ENCODE results near the gene MYD88.

GRCh38 chr3:38154033-38154494 is 15.6 kb downstream of the MYD88 start:
- TF ChIP-seq, protein P1, sequence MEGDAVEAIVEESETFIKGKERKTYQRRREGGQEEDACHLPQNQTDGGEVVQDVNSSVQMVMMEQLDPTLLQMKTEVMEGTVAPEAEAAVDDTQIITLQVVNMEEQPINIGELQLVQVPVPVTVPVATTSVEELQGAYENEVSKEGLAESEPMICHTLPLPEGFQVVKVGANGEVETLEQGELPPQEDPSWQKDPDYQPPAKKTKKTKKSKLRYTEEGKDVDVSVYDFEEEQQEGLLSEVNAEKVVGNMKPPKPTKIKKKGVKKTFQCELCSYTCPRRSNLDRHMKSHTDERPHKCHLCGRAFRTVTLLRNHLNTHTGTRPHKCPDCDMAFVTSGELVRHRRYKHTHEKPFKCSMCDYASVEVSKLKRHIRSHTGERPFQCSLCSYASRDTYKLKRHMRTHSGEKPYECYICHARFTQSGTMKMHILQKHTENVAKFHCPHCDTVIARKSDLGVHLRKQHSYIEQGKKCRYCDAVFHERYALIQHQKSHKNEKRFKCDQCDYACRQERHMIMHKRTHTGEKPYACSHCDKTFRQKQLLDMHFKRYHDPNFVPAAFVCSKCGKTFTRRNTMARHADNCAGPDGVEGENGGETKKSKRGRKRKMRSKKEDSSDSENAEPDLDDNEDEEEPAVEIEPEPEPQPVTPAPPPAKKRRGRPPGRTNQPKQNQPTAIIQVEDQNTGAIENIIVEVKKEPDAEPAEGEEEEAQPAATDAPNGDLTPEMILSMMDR (IDR thresholded peaks at IDR 0.05) = no peak
- no peak for TF ChIP-seq POLR2A (IDR thresholded peaks at IDR 0.05)
